SH-SY5Y (cell line): ENCODE measurements around the gene TMEM44.
A peak's percentile ranks its signal among the peaks of the same experiment; 100 is the strongest.

Experiments
- GATA2 ChIP-seq: IDR thresholded peaks from 2 replicates; pipeline ENCODE4 v1.6.1; 2011; ENCODE audit warnings: mild to moderate bottlenecking, low read depth, low read length
- GATA3 ChIP-seq: IDR thresholded peaks from 2 replicates; pipeline ENCODE4 v1.6.1; 2011; ENCODE audit warnings: low read depth, mild to moderate bottlenecking, low read length, moderate library complexity

TMEM44 gene

DNA sequence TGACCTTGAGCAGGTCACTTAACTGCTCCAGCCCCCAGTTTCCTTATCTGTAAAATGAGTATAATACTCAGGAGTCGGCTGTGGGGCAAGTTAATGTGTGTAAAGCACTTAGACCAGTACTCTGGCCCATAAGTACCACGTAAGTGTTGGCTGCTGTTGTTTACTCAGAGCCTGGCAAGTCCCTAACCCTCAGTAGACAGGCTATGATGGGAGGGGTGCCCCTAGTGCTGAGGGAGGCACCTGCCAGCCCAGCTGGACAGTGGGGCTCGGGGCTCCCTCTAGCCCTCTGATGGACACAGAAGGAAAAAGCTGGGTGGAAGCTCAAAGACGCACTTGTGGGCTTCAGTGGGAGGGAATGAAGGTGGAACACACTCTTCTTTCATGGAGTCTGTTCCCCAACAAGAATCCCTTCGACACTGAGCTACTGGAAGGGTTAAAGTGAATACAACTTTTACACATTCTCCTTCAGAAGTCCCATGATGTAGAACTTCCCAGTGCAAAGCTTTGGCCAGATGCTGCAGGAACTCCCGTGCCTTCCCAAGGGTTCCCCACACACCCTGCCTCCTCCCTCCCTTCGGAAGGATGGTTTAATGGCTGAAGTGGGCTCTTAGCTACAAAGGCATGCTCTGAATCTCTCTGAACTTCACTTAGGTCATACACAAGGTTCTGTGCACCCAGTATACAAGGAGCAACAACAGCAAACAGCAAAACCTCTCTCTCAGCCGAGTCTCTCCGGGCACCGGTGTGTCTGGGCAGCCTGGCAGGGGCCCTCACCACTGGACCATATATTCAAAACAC is 25.4 kb downstream of the TMEM44 start:
- TF ChIP-seq GATA2 (no peak), GATA3 (no peak)

DNA sequence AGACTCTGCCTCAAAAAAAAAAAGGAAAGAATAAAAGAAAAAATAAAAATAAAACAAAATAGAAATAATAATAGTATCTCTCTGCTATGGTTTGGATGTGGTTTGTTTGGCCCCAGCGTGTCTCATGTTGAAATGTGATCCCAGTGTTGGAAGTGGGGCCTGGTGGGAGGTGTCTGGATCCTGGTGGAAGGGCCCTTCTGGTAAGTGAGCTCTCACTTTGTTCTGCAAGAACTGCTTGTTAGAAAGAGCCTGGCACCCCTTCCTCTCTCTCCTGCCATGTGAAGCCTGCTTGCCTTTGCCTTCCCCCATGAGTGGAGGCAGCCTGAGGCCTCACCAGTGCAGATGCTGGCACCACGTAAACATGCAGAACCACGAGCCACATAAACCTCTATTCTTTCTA is 26.3 kb downstream of the TMEM44 start:
- TF ChIP-seq GATA3 (no peak), GATA2 (no peak)

DNA sequence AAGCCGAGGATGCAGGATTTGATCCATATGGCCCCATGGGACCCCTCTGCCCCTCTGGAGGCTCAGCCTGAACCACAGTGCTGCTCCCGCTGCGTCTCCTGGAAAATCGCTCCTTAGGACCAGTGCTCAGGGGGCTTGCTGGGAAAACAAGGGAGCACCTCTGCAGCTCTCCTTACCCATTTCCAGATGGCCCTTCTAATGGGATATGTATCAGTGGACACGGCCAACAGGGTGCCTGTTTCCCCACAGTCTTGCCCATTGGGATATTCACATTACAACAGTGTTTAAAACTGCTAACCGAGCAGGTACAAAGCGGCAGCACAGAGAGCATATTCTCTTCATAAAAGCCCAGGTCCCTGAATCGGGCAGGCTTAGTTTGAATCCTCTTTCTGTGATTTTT is 27.1 kb downstream of the TMEM44 start:
- no peak for TF ChIP-seq GATA3
- TF ChIP-seq GATA2: peak; percentile 40; the same call in 1 of the 2 replicates

DNA sequence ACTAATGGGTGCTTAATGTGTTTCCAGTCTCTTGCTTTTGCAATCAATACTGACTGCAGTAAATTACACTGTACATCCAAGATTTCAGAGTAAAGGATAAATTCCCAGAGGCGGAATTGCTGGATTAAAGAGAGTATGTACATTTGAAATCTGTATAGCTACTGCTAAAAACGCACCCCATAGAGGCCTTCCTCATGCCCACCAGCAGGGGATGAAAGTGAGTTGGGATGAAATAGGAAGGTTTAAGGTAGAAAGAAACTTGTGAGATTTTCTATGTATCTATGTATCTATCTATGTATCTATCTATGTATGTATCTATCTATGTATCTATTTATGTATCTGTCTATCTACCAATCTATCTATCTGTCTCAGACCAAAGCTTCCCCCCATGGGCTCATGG is 28.4 kb downstream of the TMEM44 start:
- TF ChIP-seq GATA3 (no peak), GATA2 (no peak)

DNA sequence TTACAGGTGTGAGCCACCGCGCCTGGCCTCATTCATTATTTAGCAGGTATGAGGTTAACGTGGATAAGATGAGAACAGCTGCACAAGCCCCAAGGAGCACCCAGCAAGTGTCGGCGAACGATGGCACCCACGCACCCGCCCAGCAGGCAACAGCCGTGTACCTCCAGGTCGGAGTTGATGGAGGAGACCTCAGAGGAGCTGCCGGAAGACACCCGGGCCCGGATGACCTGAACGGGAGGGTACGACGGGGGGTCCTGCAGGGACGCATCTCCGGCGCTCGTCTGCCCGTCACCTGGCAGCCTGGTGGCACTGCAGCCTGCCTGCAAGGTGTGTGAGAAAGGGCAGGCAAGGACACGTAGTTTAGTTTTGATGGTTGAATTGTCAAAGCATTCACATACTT is 29.1 kb downstream of the TMEM44 start:
- TF ChIP-seq GATA3: no peak
- TF ChIP-seq GATA2: no peak

DNA sequence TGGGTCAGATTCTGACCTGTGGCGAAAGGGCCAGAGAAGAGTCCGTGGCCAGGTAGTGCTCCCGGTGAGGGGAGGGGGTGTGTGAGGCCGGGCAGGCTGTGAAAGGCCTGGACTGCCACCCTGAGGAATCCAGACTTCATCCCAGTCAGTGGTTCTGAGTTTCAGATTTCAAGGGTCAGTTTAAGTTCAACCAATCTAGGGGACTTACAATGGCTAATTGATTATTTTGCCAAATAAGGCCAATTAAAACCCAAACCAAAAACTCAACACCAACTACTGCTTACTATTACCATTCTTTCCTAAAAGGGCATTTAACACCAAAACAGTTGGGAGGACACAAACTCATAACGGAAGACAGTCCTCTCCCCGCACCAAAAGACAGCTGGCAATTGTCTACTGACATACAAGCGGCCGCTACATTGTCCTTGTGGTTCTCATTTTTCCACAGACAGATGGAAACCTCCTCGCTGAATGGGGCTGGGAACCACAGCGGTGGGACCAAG is 30.5 kb downstream of the TMEM44 start:
- TF ChIP-seq GATA2 (no peak), GATA3 (no peak)

DNA sequence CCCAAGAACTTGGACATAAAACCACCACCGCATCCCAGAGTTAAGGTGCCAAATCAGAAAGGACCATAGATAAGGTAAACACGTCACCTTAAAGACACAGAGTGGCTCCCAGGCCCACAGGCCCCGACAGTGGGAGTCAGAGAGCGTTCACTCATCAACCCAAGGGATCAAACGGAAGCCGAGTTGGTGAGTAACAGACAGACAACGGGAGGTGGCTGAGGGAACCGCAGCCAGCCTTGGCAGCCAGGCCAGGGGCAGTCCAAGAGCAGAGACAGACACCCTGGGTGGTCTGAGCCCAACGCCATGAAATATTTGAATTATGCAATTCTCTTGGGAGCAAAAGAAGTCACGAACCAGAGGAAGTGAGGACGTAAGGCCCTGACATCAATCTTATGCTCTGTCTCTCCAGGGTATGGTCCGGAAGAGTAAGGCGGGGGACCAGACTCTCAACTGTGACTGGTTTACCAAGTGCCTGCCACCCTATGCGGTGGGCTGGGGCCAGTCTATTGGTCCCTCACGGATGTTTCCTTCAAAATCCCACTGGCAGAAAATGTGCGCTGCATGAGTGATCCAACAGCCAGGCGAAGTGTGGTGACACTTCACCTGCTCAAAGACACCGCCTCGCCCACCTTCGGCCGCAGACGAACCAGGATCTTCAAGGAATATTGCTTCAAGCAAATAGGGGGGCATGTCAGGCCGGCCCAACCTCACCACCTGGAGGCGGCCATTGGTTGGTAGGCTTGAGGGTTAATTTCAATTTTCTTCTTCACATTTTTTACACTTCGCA is 34.3 kb downstream of the TMEM44 start:
- TF ChIP-seq GATA3 (no peak), GATA2 (no peak)

GRCh38 chr3:194596906-194597305 is 36.3 kb downstream of the TMEM44 start:
- no peak for TF ChIP-seq GATA3
- no peak for TF ChIP-seq GATA2

DNA sequence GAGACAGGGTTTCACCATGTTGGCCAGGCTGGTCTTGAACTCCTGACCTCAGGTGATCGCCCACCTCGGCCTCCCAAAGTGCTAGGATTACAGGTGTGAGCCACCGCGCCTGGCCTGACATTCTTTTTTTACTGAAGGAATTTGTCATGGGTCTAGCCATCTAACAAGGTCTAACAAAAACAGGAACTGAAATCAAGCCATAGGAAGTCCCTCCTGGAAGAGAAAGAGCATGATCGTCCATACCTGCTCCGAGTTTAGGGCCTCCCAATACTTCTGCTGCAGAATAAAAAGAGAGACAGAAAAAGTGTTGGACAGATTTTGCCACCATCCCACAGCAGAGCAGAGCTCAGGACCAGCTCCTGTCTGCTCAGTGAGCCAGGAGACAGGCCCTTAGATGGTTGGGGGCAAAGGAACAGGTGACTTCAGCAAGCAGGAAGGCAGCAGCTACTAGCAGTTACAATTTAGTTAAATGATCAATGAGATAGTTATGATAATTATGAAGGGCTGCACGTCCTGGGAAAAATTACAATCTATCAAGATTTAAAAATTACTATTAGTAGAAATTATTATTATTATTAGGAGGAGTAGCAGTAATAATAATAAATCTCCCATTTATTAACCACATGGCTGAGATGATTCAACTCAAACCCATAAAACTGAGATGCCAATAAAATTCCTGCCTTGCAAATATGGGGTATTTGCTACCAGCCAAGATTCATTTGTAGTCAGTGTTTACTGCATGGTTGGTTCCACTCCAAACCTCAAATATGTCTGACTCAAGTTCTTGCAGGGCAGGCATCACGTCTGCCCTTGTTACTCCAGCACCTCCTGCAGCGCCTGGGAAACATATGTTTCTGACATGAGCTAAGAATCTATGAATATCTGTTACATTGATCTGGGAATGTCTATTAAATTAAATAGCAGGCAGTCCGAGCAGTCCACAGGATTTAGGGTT is 40.1 kb downstream of the TMEM44 start:
- TF ChIP-seq GATA3 (no peak), GATA2 (no peak)

- TF ChIP-seq GATA2 (no peak), GATA3 (no peak)
These were observed 44.5 kb downstream of the TMEM44 start for GRCh38 chr3:194588741-194589140.

- TF ChIP-seq GATA2 (no peak), GATA3 (no peak)
These were observed 45.0 kb downstream of the TMEM44 start for GRCh38 chr3:194588236-194588635.

DNA sequence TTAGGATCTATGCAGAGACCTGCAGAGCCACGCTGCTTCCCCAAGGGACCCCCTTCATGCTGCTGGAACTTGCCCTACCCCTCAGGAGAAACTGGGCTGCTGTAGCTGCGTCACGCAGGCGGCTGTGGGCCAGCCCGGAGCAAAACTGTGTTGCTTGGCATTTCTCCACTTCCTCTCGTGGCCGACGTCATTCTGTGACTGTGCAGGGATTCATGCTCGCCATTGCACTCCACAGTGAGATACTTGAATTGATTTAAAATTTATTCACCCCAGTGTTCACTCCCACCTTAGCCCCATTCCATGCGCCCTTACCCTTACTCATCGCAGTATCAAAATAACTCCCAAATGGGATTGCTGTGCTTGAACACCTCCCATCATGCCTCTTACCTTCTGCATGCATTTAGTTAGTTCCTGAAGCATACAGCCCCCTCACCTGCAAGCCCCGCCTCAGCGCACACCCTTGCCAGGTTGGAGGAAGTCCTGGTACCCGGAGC is 45.7 kb downstream of the TMEM44 start:
- TF ChIP-seq GATA2: no peak
- TF ChIP-seq GATA3: no peak

GRCh38 chr3:194586836-194587235 is 46.4 kb downstream of the TMEM44 start:
- no peak for TF ChIP-seq GATA3
- no peak for TF ChIP-seq GATA2
